Measurements from ENCODE around the gene ABCA12.

The ABCA12 gene

GRCh38 chr2:215015421-215015820, 123.0 kb downstream of the ABCA12 start:
- ChIA-PET POLR2A (no interaction called here), CTCF (no interaction called here)
- no peak for TF ChIP-seq FOXK2 (IDR thresholded peaks at IDR 0.05)
- TF ChIP-seq BHLHE40 (IDR thresholded peaks at IDR 0.05; ENCODE audit: borderline replicate concordance), result no peak
- TF ChIP-seq LEF1 (IDR thresholded peaks at IDR 0.05; ENCODE audit: borderline replicate concordance), result no peak
- no peak for TF ChIP-seq CTBP1 (IDR thresholded peaks at IDR 0.05; ENCODE audit: borderline replicate concordance)
- TF ChIP-seq ELF4 (IDR thresholded peaks at IDR 0.05), result no peak
- TF ChIP-seq FOXM1 (IDR thresholded peaks at IDR 0.05; ENCODE audit: borderline replicate concordance), result no peak
- TF ChIP-seq ARNT (IDR thresholded peaks at IDR 0.05), result no peak
- TF ChIP-seq FOXA1 (IDR thresholded peaks at IDR 0.05), result no peak
- TF ChIP-seq, protein P1, sequence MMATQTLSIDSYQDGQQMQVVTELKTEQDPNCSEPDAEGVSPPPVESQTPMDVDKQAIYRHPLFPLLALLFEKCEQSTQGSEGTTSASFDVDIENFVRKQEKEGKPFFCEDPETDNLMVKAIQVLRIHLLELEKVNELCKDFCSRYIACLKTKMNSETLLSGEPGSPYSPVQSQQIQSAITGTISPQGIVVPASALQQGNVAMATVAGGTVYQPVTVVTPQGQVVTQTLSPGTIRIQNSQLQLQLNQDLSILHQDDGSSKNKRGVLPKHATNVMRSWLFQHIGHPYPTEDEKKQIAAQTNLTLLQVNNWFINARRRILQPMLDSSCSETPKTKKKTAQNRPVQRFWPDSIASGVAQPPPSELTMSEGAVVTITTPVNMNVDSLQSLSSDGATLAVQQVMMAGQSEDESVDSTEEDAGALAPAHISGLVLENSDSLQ (IDR thresholded peaks at IDR 0.05), result no peak
- TF ChIP-seq SUZ12 (IDR thresholded peaks at IDR 0.05), result no peak
- no peak for TF ChIP-seq L3MBTL2 (conservative IDR thresholded peaks at IDR 0.05)
- no peak for TF ChIP-seq TARDBP (IDR thresholded peaks at IDR 0.05)
- no peak for TF ChIP-seq HDGF (IDR thresholded peaks at IDR 0.05; ENCODE audit: borderline replicate concordance)
- DNase-seq (ENCODE audit: extremely low spot score), result no peak

DNA sequence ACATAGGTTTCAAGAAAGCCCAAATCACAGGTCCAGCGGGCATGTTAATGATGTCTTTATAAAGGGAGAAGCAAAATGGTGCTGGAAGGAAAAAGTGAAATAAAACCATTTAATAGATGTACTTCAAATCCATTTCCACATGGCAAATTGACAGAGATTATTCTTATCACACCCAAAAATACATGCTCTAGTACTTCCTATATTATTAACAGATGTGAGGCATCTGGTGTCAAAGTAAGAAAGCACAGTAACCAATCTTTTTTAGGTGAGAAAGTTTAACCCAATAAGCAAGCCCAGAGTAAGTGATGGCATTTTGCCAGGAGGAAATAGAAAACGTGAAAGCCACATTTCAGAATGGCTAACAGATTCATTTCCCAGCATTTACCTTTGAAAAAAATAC, 128.0 kb downstream of the ABCA12 start:
- POLR2A ChIA-PET, result no interaction called here
- no peak for TF ChIP-seq BHLHE40 (IDR thresholded peaks at IDR 0.05; ENCODE audit: borderline replicate concordance)
- TF ChIP-seq FOXA1 (IDR thresholded peaks at IDR 0.05), result no peak
- no peak for TF ChIP-seq HDGF (IDR thresholded peaks at IDR 0.05; ENCODE audit: borderline replicate concordance)
- no peak for TF ChIP-seq NFRKB (IDR thresholded peaks at IDR 0.05)
- TF ChIP-seq CTBP1 (IDR thresholded peaks at IDR 0.05; ENCODE audit: borderline replicate concordance), result no peak
- TF ChIP-seq TARDBP (IDR thresholded peaks at IDR 0.05), result no peak
- TF ChIP-seq SP1 (IDR thresholded peaks at IDR 0.05), result no peak
- no peak for TF ChIP-seq ZNF384 (IDR thresholded peaks at IDR 0.05)
- TF ChIP-seq ELF4 (IDR thresholded peaks at IDR 0.05), result no peak
- no peak for TF ChIP-seq FOXK2 (IDR thresholded peaks at IDR 0.05)
- no peak for TF ChIP-seq ARNT (IDR thresholded peaks at IDR 0.05)
- no peak for TF ChIP-seq L3MBTL2 (conservative IDR thresholded peaks at IDR 0.05)
- no peak for TF ChIP-seq FOXM1 (IDR thresholded peaks at IDR 0.05; ENCODE audit: borderline replicate concordance)
- TF ChIP-seq, protein P1 (IDR thresholded peaks at IDR 0.05), result no peak
- TF ChIP-seq LEF1 (IDR thresholded peaks at IDR 0.05; ENCODE audit: borderline replicate concordance), result no peak
- TF ChIP-seq SUZ12 (IDR thresholded peaks at IDR 0.05), result no peak
- DNase-seq (ENCODE audit: extremely low spot score), result no peak
- CTCF ChIA-PET, result no interaction called here

GRCh38 chr2:215003001-215003400, 135.4 kb downstream of the ABCA12 start:
- no peak for DNase-seq (ENCODE audit: extremely low spot score)
- TF ChIP-seq SUZ12 (IDR thresholded peaks at IDR 0.05) (no peak), CTBP1 (IDR thresholded peaks at IDR 0.05; ENCODE audit: borderline replicate concordance) (no peak), NFRKB (IDR thresholded peaks at IDR 0.05) (no peak), FOXA1 (IDR thresholded peaks at IDR 0.05) (no peak), HDGF (IDR thresholded peaks at IDR 0.05; ENCODE audit: borderline replicate concordance) (no peak)
- CTCF ChIA-PET, result no interaction called here
- POLR2A ChIA-PET, result no interaction called here

- TF ChIP-seq ARNT (IDR thresholded peaks at IDR 0.05) (no peak), HDGF (IDR thresholded peaks at IDR 0.05; ENCODE audit: borderline replicate concordance) (no peak), L3MBTL2 (conservative IDR thresholded peaks at IDR 0.05) (no peak)
- ChIA-PET POLR2A (no interaction called here), CTCF (no interaction called here)
- peak; percentile 34 for DNase-seq (ENCODE audit: extremely low spot score)
Observed at GRCh38 chr2:215002500-215002899, 135.9 kb downstream of the ABCA12 start.

- CTCF ChIA-PET, result no interaction called here
- POLR2A ChIA-PET, result no interaction called here
- DNase-seq (ENCODE audit: extremely low spot score), result no peak
- TF ChIP-seq NFRKB (IDR thresholded peaks at IDR 0.05), result no peak
Observed at GRCh38 chr2:215000721-215001120, 137.7 kb downstream of the ABCA12 start.

DNA sequence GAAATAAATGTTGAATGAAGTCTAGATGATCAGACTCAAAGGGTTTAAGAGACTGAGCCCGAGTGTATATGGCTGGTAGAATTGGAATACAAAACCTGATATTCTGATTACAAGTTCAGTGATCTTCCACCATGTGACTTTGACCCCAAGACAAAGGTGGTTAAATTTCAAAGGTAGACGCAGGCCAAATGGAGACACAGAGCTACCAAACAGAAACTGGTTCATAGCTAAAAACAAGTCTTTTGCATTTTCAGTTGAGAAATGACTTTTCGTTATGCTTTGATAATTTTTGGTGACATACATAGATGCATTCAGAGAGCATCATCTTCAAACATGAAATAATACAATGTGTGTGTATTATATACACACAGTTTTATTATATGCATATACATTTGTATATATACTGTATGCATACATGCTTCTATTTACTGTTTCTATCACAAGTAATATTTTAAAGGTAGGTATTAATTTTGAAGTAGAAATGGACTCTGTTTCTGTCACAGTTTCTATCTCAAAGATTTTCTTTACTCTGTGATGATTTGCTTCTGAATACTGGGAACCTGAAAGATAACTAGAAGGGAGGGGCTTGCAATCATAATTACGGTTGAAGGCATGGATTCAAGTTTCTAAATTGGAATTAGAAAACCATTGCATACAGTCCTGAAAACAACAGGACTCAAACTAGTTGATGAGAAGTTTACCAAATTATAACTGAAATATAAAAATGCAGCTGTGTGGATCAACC, 142.3 kb downstream of the ABCA12 start:
- TF ChIP-seq L3MBTL2 (conservative IDR thresholded peaks at IDR 0.05), result no peak
- no peak for TF ChIP-seq ELF4 (IDR thresholded peaks at IDR 0.05)
- TF ChIP-seq FOXA1 (IDR thresholded peaks at IDR 0.05), result no peak
- TF ChIP-seq ARNT (IDR thresholded peaks at IDR 0.05), result no peak
- no peak for TF ChIP-seq FOXK2 (IDR thresholded peaks at IDR 0.05)
- no peak for TF ChIP-seq SP1 (IDR thresholded peaks at IDR 0.05)
- TF ChIP-seq CTBP1 (IDR thresholded peaks at IDR 0.05; ENCODE audit: borderline replicate concordance), result no peak
- no peak for TF ChIP-seq HDGF (IDR thresholded peaks at IDR 0.05; ENCODE audit: borderline replicate concordance)
- no peak for TF ChIP-seq FOXM1 (IDR thresholded peaks at IDR 0.05; ENCODE audit: borderline replicate concordance)
- no peak for TF ChIP-seq ZNF384 (IDR thresholded peaks at IDR 0.05)
- TF ChIP-seq, protein P1 (IDR thresholded peaks at IDR 0.05), result no peak
- TF ChIP-seq BHLHE40 (IDR thresholded peaks at IDR 0.05; ENCODE audit: borderline replicate concordance), result no peak
- DNase-seq (ENCODE audit: extremely low spot score), result no peak
- ChIA-PET CTCF (no interaction called here), POLR2A (no interaction called here)

GRCh38 chr2:214995409-214995808, 143.0 kb downstream of the ABCA12 start:
- DNase-seq (ENCODE audit: extremely low spot score), result no peak
- ChIA-PET POLR2A (no interaction called here), CTCF (no interaction called here)
- TF ChIP-seq FOXA1 (IDR thresholded peaks at IDR 0.05), result no peak
- TF ChIP-seq FOXK2 (IDR thresholded peaks at IDR 0.05), result no peak
- TF ChIP-seq, protein P1 (IDR thresholded peaks at IDR 0.05), result no peak

All from HEK293T (cell line).